ENCODE data around the gene NLRP3. TPM values are rescaled to one million over a fixed set of nuclear protein-coding genes. Genes with fewer than 3 reads are reported as not detected.

The NLRP3 gene
- total RNA-seq, 1 donor, result 18.0 TPM

GRCh38 chr1:247435759-247436147 is 19.8 kb downstream of the NLRP3 start:
- DNase-seq (ENCODE audit: low read depth in 2 of 3, low spot score in 2 of 3), result no peak

- no peak for DNase-seq (ENCODE audit: low read depth in 2 of 3, low spot score in 2 of 3)
These were observed 21.9 kb downstream of the NLRP3 start for GRCh38 chr1:247437551-247438505.

DNA sequence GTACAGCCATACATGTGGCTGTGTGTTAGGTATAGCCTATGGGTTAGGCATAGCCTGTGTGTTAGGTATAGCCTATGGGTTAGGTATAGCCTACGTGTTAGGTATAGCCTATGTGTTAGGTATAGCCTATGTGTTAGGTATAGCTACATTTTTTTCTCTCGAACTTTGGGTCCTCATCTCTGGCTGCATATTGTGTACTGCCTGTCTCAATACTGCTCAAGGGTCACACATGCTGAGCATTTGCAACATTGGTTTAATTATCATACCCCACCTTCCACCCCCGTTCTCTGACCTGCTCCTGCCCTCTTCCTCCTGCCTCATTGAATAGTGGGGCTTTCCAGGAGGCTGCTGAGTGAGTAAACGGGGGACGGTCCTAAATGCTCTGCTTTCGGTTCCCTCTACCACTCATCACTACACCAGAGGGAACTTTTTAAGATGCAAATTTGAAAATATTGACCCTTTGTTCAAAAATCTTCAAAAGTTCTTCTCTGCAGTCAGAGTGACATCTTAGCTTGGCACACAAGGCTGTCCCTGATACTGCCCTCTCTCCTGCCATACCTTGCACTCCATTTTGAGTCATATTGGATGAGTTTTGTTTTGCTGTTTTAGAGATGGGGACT is 24.1 kb downstream of the NLRP3 start:
- no peak for DNase-seq (ENCODE audit: low read depth in 2 of 3, low spot score in 2 of 3)

DNA sequence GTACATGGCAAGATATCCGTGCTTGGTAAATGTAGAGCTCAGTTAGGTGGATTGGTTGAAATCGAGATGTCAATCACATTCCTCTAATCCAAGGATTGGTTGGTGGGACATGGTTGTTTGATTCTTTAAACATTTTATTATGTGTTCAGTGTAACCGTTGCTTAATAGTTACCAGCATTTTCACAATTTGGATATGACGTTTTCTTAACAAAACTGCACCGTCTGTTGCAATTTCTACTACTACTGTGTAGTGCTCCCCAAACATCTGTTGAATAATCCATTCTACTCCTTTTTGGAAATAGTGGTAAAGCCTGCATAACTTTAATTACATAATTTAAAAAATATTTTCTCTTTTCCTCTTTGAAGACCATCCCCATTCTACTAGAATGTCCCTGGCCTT is 25.6 kb downstream of the NLRP3 start:
- no peak for DNase-seq (ENCODE audit: low read depth in 2 of 3, low spot score in 2 of 3)

DNA sequence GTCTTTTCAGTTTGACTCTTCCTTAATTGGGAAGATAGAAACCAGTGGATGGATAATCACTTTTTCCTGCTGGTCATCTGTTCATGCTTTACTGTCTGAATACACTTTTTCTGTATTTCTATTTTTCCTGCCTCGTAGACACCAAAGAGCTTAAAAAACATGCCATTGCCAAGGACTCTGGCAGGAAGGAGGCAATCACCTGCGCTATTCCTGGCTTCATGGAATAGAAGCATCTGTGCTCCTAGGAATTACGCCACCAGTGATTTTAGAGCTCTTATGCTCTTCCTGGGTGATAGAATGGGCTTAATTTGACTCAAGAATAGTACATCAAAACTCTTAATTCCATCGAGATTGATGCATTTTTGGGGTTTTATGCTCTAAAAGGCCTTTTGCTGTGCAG is 26.2 kb downstream of the NLRP3 start:
- DNase-seq (ENCODE audit: low read depth in 2 of 3, low spot score in 2 of 3), result no peak

DNA sequence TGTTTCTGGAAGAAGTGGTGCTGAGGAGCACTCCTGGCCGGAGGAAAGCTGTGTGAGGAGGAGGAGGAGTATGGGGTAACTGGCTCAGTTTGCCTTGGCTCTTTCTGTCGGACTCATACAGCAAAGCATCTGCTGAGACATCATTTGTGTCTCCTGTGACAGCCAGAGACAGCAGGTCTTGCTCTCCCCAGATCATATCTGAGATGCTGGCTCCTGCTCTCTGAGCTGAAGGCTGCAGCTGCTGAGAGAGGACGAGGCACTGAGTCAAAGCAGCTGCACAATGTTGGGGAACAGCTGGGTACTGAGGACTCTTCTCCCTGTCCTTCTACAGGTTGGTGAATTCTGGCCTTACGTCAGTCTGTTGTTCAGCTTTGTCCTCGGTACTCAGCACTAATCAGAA is 27.7 kb downstream of the NLRP3 start:
- no peak for DNase-seq (ENCODE audit: low read depth in 2 of 3, low spot score in 2 of 3)

DNA sequence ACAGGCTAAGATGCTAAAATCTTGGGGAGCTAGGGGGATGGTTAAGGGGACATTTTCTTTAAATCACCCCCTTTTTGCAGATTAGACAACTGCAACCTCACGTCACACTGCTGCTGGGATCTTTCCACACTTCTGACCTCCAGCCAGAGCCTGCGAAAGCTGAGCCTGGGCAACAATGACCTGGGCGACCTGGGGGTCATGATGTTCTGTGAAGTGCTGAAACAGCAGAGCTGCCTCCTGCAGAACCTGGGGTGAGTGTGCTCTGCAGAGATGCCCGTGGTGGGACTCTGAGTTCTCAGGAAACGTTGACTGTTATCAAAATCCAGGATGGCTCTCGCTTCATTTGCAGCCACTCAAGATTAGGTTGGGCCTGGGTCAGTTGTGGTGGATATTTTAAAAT is 28.6 kb downstream of the NLRP3 start:
- no peak for DNase-seq (ENCODE audit: low read depth in 2 of 3, low spot score in 2 of 3)

- no peak for DNase-seq (ENCODE audit: low read depth in 2 of 3, low spot score in 2 of 3)
These were observed 29.8 kb downstream of the NLRP3 start for GRCh38 chr1:247445526-247446356.

- no peak for DNase-seq (ENCODE audit: low read depth in 2 of 3, low spot score in 2 of 3)
These were observed 31.4 kb downstream of the NLRP3 start for GRCh38 chr1:247447162-247447909.

GRCh38 chr1:247448107-247448791 is 32.3 kb downstream of the NLRP3 start:
- DNase-seq (ENCODE audit: low read depth in 2 of 3, low spot score in 2 of 3), result peak in 2 of 3 donors; percentile 57 to 58

DNA sequence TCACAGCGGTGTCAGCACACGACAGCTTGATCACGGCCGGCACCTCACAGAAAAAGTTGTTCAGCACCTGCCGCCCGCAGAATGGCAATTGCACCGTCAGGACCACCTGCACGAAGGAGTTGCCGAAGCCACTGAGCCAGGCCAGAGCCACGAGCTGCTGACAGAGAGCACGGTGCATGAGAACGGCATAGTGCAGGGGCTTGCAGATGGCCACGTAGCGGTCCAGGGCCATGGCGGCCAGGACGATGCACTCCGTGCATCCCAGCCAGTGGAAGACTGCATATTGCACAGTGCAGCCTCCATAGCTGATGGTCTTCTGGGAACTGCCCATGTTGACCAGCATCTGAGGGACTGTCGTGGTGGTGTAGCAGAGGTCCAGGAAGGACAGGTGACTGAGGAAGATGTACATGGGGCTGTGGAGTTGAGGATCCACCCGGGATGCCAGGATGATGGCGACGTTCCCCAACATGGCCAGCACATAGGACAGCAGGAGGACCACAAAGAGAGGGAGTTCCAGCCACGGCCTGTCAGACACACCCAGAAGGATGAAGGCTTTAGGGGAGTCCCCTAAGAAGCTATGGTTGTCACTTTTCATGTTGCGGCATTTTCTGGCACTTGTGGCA is 35.5 kb downstream of the NLRP3 start:
- no peak for DNase-seq (ENCODE audit: low read depth in 2 of 3, low spot score in 2 of 3)

- no peak for DNase-seq (ENCODE audit: low read depth in 2 of 3, low spot score in 2 of 3)
These were observed 36.6 kb downstream of the NLRP3 start for GRCh38 chr1:247452447-247453039.

- no peak for DNase-seq (ENCODE audit: low read depth in 2 of 3, low spot score in 2 of 3)
These were observed 37.3 kb downstream of the NLRP3 start for GRCh38 chr1:247453245-247453644.

GRCh38 chr1:247453997-247454396 is 38.0 kb downstream of the NLRP3 start:
- DNase-seq (ENCODE audit: low read depth in 2 of 3, low spot score in 2 of 3), result no peak

DNA sequence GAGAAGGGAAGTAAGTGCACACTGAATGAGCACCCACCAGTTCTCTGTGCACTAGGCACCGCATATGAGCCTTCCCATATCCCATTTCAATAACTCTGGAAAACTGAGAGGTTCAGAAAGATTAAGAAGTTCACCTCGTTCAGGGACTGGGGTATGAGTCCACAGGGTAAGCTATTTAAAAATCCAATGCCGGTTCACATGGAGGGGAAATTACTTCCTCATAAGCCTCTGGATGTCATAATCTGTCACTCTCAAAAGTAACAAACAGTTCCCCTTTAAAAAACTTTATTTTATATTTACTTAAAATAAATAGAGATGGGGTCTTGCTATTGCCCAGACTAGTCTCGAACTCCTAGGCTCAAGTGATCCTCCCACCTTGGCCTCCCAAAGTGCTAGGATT is 40.0 kb downstream of the NLRP3 start:
- peak in 1 of 3 donors; percentile 44 for DNase-seq (ENCODE audit: low read depth in 2 of 3, low spot score in 2 of 3)

GRCh38 chr1:247456914-247457639 is 41.1 kb downstream of the NLRP3 start:
- DNase-seq (ENCODE audit: low read depth in 2 of 3, low spot score in 2 of 3), result peak in 2 of 3 donors; percentile 51 to 60

DNA sequence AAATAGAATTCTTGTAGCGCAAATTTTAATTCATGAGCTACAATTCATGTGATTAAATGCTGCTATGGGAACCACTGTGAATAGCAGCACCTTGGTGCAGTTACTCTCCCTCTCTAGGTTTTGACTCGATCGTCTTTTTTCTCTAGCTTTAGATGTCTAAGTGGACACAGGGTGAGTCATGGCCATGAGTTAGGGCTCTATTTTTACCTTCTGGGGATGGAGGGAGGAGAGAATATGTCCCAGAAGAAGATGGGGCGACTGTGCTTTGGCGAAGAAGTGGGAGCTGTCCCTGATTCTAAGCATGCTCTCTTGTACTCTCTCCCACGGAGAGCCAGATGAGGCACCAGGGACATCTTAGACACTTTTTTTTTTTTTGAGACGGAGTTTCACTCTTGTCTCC is 43.5 kb downstream of the NLRP3 start:
- DNase-seq (ENCODE audit: low read depth in 2 of 3, low spot score in 2 of 3), result no peak

- DNase-seq (ENCODE audit: low read depth in 2 of 3, low spot score in 2 of 3), result no peak
These were observed 49.8 kb downstream of the NLRP3 start for GRCh38 chr1:247465796-247466195.

All from hematopoietic multipotent progenitor cell (in vitro differentiated cells).